B cell (primary cell): ENCODE data around the gene PLCB1. TPM values are rescaled to one million over a fixed set of nuclear protein-coding genes. Genes with fewer than 3 reads are reported as not detected.

ENCODE experiments used
- ATAC-seq: fragments of 200-7000 bp; cut with Tn5 transposase; one replicate; pipeline ENCODE4 v1.10.0; 2021; ENCODE audit warnings: low read depth, mild to moderate bottlenecking, moderate number of reproducible peaks, moderate library complexity
- CTCF ChIA-PET: fragments of 350-600 bp; sonication (Branson Sonifier 250); formaldehyde crosslinking; loops from one replicate; lab custom pipeline; 2021; ENCODE audit warnings: antibody characterized with exemption, inconsistent platforms; lab: Charles Lee
- POLR2A ChIA-PET: fragments of 350-600 bp; sonication (Branson Sonifier 250); formaldehyde crosslinking; loops from one replicate; lab custom pipeline; 2021; ENCODE audit warnings: antibody characterized with exemption; lab: Charles Lee
- DNase-seq: peaks from one replicate; pipeline ENCODE4 v3.0.0; 2013
- H2AFZ ChIP-seq: 2 replicates; pipeline ENCODE4 v1.6.1; 2012; ENCODE audit warnings: mild to moderate bottlenecking, low read depth, low read length; ENCODE audit not compliant: insufficient read depth, poor library complexity, severe bottlenecking
- H3K27ac ChIP-seq, 2 donors: 1 replicate in 1 of 2; 2 replicates in 1 of 2; pipeline ENCODE4 v1.5.1; 2012 to 2013; ENCODE audit warnings: low read length in 2 of 2, mild to moderate bottlenecking in 2 of 2, moderate library complexity in 1 of 2
- H3K27me3 ChIP-seq, 4 experiments: fragments of 200-600 bp in 1 of 4; sonication (generic) in 1 of 4; replicated peaks in 1 of 4; 1 replicate in 2 of 4; 2 replicates in 2 of 4; pipeline versions ENCODE4 v1.6.1 to v1.7.0; 2013 to 2016; ENCODE audit warnings: low read length in 3 of 4, mild to moderate bottlenecking in 2 of 4, mixed read lengths in 1 of 4, moderate library complexity in 1 of 4; ENCODE audit not compliant: insufficient read depth in 4 of 4, control insufficient read depth in 3 of 4; ENCODE audit errors: control extremely low read depth in 1 of 4
- H3K36me3 ChIP-seq, 2 experiments: replicated peaks in 1 of 2; 1 replicate in 1 of 2; 2 replicates in 1 of 2; pipeline versions ENCODE4 v1.6.1 to v1.7.1; 2013; ENCODE audit warnings: low read length in 1 of 2; ENCODE audit not compliant: insufficient read depth in 2 of 2, control insufficient read depth in 1 of 2; ENCODE audit errors: control extremely low read depth in 1 of 2, extremely low read depth in 1 of 2
- H3K4me1 ChIP-seq, 2 donors: fragments of 200-600 bp in 1 of 2; sonication (generic) in 1 of 2; 1 replicate in 1 of 2; 2 replicates in 1 of 2; pipeline versions ENCODE4 v1.5.1 to v1.6.1; 2013 to 2017; ENCODE audit warnings: low read length in 2 of 2; ENCODE audit not compliant: control insufficient read depth in 2 of 2, insufficient read depth in 2 of 2
- H3K4me2 ChIP-seq: replicated peaks from 2 replicates; pipeline ENCODE3; 2012; ENCODE audit warnings: mild to moderate bottlenecking, low read depth, low read length; ENCODE audit not compliant: poor library complexity, severe bottlenecking
- H3K4me3 ChIP-seq, 5 experiments: fragments of 200-600 bp in 1 of 5; sonication (generic) in 1 of 5; 1 replicate in 3 of 5; 2 replicates in 2 of 5; pipeline versions ENCODE4 v1.5.1 to v1.7.0; 2011 to 2016; ENCODE audit warnings: low read length in 4 of 5, mild to moderate bottlenecking in 4 of 5, low read depth in 2 of 5, control low read depth in 1 of 5, moderate library complexity in 1 of 5; ENCODE audit not compliant: insufficient read depth in 1 of 5; ENCODE audit errors: control extremely low read depth in 1 of 5, extremely low read depth in 1 of 5
- H3K79me2 ChIP-seq: fragments of 200-600 bp; sonication (generic); one replicate; pipeline ENCODE4 v1.6.0; 2016; ENCODE audit warnings: low read length; ENCODE audit not compliant: control insufficient read depth, insufficient read depth
- H3K9ac ChIP-seq: fragments of 200-600 bp; sonication (generic); 2 replicates; pipeline ENCODE4 v1.6.1; 2017; ENCODE audit warnings: mild to moderate bottlenecking, low read length, moderate library complexity
- H3K9me3 ChIP-seq, 3 donors: one replicate each; pipeline versions ENCODE4 v1.6.1 to v1.7.1; 2013; ENCODE audit warnings: low read length in 2 of 3; ENCODE audit not compliant: control insufficient read depth in 2 of 3, insufficient read depth in 1 of 3; ENCODE audit errors: control extremely low read depth in 1 of 3
- H4K20me1 ChIP-seq: 2 replicates; pipeline ENCODE4 v1.6.0; 2012; ENCODE audit warnings: mild to moderate bottlenecking, low read length; ENCODE audit not compliant: insufficient read depth, control insufficient read depth, poor library complexity, severe bottlenecking
- H3K27ac Mint-ChIP-seq: one replicate; pipeline ENCODE4 v1.8.0; 2021; ENCODE audit warnings: mixed read lengths
- H3K27me3 Mint-ChIP-seq: one replicate; pipeline ENCODE4 v1.8.0; 2021; ENCODE audit warnings: mixed read lengths
- H3K4me1 Mint-ChIP-seq: one replicate; pipeline ENCODE4 v1.8.0; 2021; ENCODE audit warnings: mixed read lengths
- H3K4me3 Mint-ChIP-seq: one replicate; pipeline ENCODE4 v1.8.0; 2021; ENCODE audit warnings: mixed read lengths
- H3K9me3 Mint-ChIP-seq: one replicate; pipeline ENCODE4 v1.8.0; 2022; ENCODE audit warnings: mixed read lengths; ENCODE audit not compliant: insufficient read depth
- CTCF ChIP-seq: fragments of 200-600 bp; IDR thresholded peaks from one replicate; pipeline ENCODE4 v1.8.0; 2022; ENCODE audit warnings: antibody characterized with exemption, mild to moderate bottlenecking
- EZH2 ChIP-seq: IDR thresholded peaks from 2 replicates; pipeline ENCODE4 v1.6.1; 2012; ENCODE audit warnings: borderline replicate concordance, low read depth, mild to moderate bottlenecking, moderate library complexity, low read length; ENCODE audit not compliant: insufficient read depth, poor library complexity, severe bottlenecking
- WGBS: methylation state at CpG from one replicate; pipeline ENCODE4 v1.1.5; 2013; ENCODE audit warnings: missing lambda C conversion rate; ENCODE audit not compliant: insufficient coverage; 5-methylcytosine and 5-hydroxymethylcytosine counted together
- intact Hi-C: fragments of 100-400 bp; cut with micrococcal nuclease; formaldehyde crosslinking; loops from one replicate; pipeline ENCODE4 v1.10.0; 2022
- polyA plus RNA-seq: library from polyadenylated mRNA; depleted of rRNA; stranded (reverse); fragments of >200 nt; gene quantifications from 2 replicates; pipeline ENCODE4 v1.2.3, GENCODE V29; 2012
- total RNA-seq, 2 donors: library from RNA; stranded (reverse); fragments of 120-200 nt in 1 of 2; gene quantifications; 1 replicate in 1 of 2; 2 replicates in 1 of 2; pipeline versions ENCODE4 v1.2.3 to v1.2.4, GENCODE V29; 2013 to 2022

PLCB1 gene
- total and polyA plus RNA-seq, 2 donors (not counting 1 experiment from before 2014, with no cell fraction given): 0.18 to 0.47 TPM

- no peak for DNase-seq
- Histone ChIP-seq H3K9me3 (no peaks in the 10 kb centered on the region), H3K79me2 (no peaks in the 10 kb centered on the region), H3K36me3 (no peaks in the 10 kb centered on the region), H2AFZ (no peak overlapping the region), H4K20me1 (no peaks in the 10 kb centered on the region), H3K4me3 (no peak overlapping the region), H3K27ac (no peak overlapping the region), H3K9ac (no peak overlapping the region), H3K27me3 (no peaks in the 10 kb centered on the region), H3K4me2 (no peak overlapping the region), H3K4me1 (no peaks in the 10 kb centered on the region)
- ChIA-PET CTCF (interaction anchor here (1.3 kb wide), 1 partner anchor 8 kb away, joined by 10 read pairs; no protein-coding TSS in a partner anchor), POLR2A (no interaction called here)
- intact Hi-C loops: no loop called here
- no peaks in the 10 kb centered on the region for H3K27me3 Mint-ChIP-seq
- no peak overlapping the region for H3K4me3 Mint-ChIP-seq
- no peaks in the 10 kb centered on the region for H3K9me3 Mint-ChIP-seq
- TF ChIP-seq CTCF: no peak
- 92% methylated on average over 2 of the region's 3 CpGs for WGBS
- no peaks in the 10 kb centered on the region for H3K4me1 Mint-ChIP-seq
- H3K27ac Mint-ChIP-seq: no peak overlapping the region
- ATAC-seq: no peak
These were observed 582.1 kb downstream of the PLCB1 start for GRCh38 chr20:8714206-8714605.

GRCh38 chr20:8718279-8718678 lies 586.2 kb downstream of the PLCB1 start:
- Histone ChIP-seq H3K36me3 (no peaks in the 10 kb centered on the region), H3K4me3 (no peak overlapping the region), H2AFZ (no peak overlapping the region), H3K9ac (no peak overlapping the region), H3K27ac (no peak overlapping the region), H4K20me1 (no peaks in the 10 kb centered on the region), H3K4me2 (no peak overlapping the region), H3K79me2 (no peaks in the 10 kb centered on the region), H3K9me3 (no peaks in the 10 kb centered on the region), H3K4me1 (no peaks in the 10 kb centered on the region), H3K27me3 (no peaks in the 10 kb centered on the region)
- Mint-ChIP-seq H3K27ac (no peak overlapping the region), H3K9me3 (no peaks in the 10 kb centered on the region), H3K4me3 (no peak overlapping the region), H3K4me1 (no peaks in the 10 kb centered on the region), H3K27me3 (no peaks in the 10 kb centered on the region)
- 95% methylated on average over 4 of the region's 4 CpGs for WGBS
- TF ChIP-seq CTCF: no peak
- TF ChIP-seq EZH2: no peak
- ChIA-PET CTCF (interaction anchor here (0.7 to 1.3 kb wide), 2 partner anchors 675 to 782 kb away, joined by 3 to 6 read pairs; no protein-coding TSS in a partner anchor), POLR2A (no interaction called here)
- intact Hi-C loops: no loop called here
- DNase-seq (no peak), ATAC-seq (no peak)
